DMS 273 (cell line): ENCODE measurements around the gene ANKRD13C.
A peak's percentile ranks its signal among the peaks of the same experiment; 100 is the strongest.

Experiments
- DNase-seq: peaks from one replicate; lab custom pipeline; 2025; ENCODE audit not compliant: unreplicated experiment; lab: John Stamatoyannopoulos, UW

ANKRD13C gene

DNA sequence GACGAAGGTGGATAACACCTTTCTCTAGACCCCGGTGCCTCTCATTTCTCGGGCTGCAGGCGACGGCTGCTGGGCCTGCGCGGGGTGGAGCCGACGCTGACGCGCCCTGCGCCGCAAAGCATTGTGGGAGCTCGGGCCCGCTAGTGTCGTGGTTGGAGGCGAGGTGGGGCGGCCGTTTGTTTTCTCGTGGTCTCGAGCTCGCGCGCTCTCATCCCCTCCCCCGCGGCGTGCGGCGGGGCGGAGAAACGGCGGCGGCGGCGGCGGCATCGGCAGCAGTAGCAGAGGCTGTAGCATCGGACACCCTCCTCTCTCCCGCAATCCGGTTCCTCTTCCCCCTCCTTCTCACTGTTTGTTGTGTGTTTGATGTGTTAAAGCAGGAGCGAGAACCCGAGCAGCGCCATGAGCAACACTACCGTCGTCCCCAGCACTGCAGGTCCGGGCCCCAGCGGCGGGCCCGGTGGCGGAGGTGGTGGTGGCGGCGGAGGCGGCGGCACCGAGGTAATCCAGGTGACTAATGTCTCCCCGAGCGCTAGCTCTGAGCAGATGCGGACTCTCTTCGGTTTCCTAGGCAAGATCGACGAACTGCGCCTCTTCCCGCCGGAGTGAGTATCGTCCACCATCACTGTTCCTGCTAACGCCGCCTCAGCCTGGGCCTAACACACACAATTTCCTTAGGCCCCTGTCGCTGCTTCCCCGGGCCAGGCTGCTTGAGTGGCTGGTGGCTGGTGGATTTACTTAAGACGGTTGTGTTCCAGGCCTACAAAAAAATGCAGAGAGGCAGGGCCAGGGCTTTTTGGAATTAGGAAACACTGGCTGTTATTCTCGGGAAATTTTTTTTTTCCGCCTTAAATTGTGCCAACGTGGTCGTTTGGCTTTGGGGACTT, 133.0 kb downstream of the ANKRD13C start, which contains the start of gene SRSF11:
SRSF11 (plus strand) TSS at position 143 of the 884 bp plus-strand sequence; CDS start at position 400, 257 bp downstream.
- peak; percentile 98 for DNase-seq

GRCh38 chr1:70220517-70221237, 133.8 kb downstream of the ANKRD13C start:
- DNase-seq = peak; percentile 27

GRCh38 chr1:70220015-70220414, 134.5 kb downstream of the ANKRD13C start:
- DNase-seq = no peak

GRCh38 chr1:70211541-70211940, 143.0 kb downstream of the ANKRD13C start:
- DNase-seq = no peak

DNA sequence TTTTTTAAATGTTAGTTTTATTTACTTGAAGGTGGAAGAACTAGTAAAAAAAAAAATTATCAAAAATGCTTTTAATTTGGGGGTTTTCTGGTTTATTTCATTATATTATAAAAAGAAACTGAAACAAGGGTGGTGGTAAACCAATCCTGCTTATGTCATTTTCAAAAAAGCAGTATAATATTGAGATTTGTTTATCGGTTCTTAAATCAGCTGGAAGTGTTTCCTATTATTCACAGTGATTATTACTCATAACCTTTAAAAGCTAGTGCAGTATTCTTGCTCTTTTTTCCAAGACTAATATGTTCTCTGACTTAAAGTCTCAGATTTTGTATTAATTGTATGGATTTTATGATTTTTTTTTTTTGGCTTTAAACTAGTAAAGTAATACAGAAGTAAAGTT, 143.7 kb downstream of the ANKRD13C start:
- no peak for DNase-seq
